ENCODE measurements around the gene CBR3. TPM values are rescaled to one million over a fixed set of nuclear protein-coding genes. Genes with fewer than 3 reads are reported as not detected.

CBR3 gene
- total and polyA plus RNA-seq, 2 of the 13 experiments (the other 11 are each of a cell fraction or from before 2014, with no cell fraction given) = not detected

- TF ChIP-seq FOXP1 (IDR thresholded peaks at IDR 0.05) (no peak), FOXP1 (CRISPR knock-in tag; IDR thresholded peaks at IDR 0.05) (peak; percentile 68), SOX13 (IDR thresholded peaks at IDR 0.05) (no peak), SOX13 (CRISPR knock-in tag; conservative IDR thresholded peaks at IDR 0.05 in 1 of 2, IDR thresholded peaks at IDR 0.05 in 1 of 2) (peak in 1 of 2 experiments; percentile 77; a peak in 2 of 4 replicates)
These were observed 53.3 kb downstream of the CBR3 start (continued) for GRCh38 chr21:36188081-36188681.

DNA sequence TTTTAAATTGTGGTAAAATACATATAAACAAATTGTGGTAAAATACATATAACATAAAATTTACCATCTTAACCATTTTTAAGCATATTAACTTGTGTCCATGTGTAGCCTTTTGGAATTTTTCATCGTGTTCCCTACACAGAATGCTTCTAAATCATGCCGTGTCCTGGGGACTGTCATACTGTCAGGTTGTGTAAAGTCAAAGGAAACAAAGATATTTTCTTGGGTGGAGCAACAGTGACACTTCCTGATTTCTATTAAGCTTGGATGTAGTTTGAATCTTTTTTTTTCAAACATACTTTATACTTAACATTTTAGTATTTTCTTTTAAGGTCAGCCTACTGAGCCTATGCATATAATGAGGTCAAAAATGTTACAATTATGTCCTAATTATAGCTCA, 54.1 kb downstream of the CBR3 start:
- intact Hi-C loops (cut with micrococcal nuclease; ENCODE audit: unreplicated experiment) = no loop called here
- POLR2A ChIA-PET = interaction anchor here (1.5 kb wide), 1 partner anchor 131 kb away, joined by 3 read pairs; the partner anchor contains the start of gene MORC3
- TF ChIP-seq, protein P1, sequence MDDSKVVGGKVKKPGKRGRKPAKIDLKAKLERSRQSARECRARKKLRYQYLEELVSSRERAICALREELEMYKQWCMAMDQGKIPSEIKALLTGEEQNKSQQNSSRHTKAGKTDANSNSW (CRISPR knock-in tag; IDR thresholded peaks at IDR 0.05; ENCODE audit: borderline replicate concordance) = no peak
- TF ChIP-seq GMEB1 (CRISPR knock-in tag; IDR thresholded peaks at IDR 0.05; ENCODE audit: borderline replicate concordance) (no peak), GPN1 (CRISPR knock-in tag; IDR thresholded peaks at IDR 0.05; ENCODE audit: borderline replicate concordance) (no peak), ZNF318 (CRISPR knock-in tag; IDR thresholded peaks at IDR 0.05) (no peak), SETDB1 (CRISPR knock-in tag; IDR thresholded peaks at IDR 0.05; ENCODE audit: borderline replicate concordance) (no peak), ZMYM2 (CRISPR knock-in tag; IDR thresholded peaks at IDR 0.05) (no peak), HNF4G (IDR thresholded peaks at IDR 0.05; ENCODE audit: borderline replicate concordance, low read depth, low read length) (no peak), HNF4G (CRISPR knock-in tag; IDR thresholded peaks at IDR 0.05; ENCODE audit: borderline replicate concordance, low read depth) (no peak), ZNF234 (CRISPR knock-in tag; conservative IDR thresholded peaks at IDR 0.05) (no peak), ZNF746 (CRISPR knock-in tag; IDR thresholded peaks at IDR 0.05) (no peak)

More for the DNA sequence above, 54.1 kb downstream of the CBR3 start:
- no TSS peak for BruUV-seq (replicated peaks)
- Histone ChIP-seq H3K4me1 (ENCODE audit: insufficient read depth, low read length) (peaks cover 16% of the 10 kb centered on the region), H4K20me1 (ENCODE audit: insufficient read depth, low read length) (no peaks in the 10 kb centered on the region), H3K9me3 (ENCODE audit: low read length) (no peaks in the 10 kb centered on the region), H3K27me3 (ENCODE audit: control insufficient read depth in 1 of 2, insufficient read depth in 2 of 2, low read length in 2 of 2) (no peaks in the 10 kb centered on the region), H3K4me2 (ENCODE audit: low read depth, low read length) (no peak overlapping the region), H3K4me3 (replicated peaks in 1 of 3; ENCODE audit: insufficient read depth in 1 of 3, low read depth in 2 of 3, low read length in 3 of 3) (no peak overlapping the region), H3K9ac (ENCODE audit: insufficient read depth, low read depth, low read length) (no peak overlapping the region), H3K36me3 (replicated peaks in 1 of 2; ENCODE audit: control insufficient read depth in 1 of 2, insufficient read depth in 2 of 2, low read length in 2 of 2) (no peaks in the 10 kb centered on the region; a peak in 1 of 5 replicates), H3K27ac (ENCODE audit: extremely low read length, insufficient read depth, low read length) (no peak overlapping the region), H3K79me2 (ENCODE audit: insufficient read depth, low read length) (no peaks in the 10 kb centered on the region), H2AFZ (ENCODE audit: low read length) (no peak overlapping the region)
- CTCF ChIA-PET (ENCODE audit: low intra/inter-chr PET ratio, low total read pairs) = interaction anchor here (1.4 kb wide), 1 partner anchor 36 kb away, joined by 6 read pairs; no protein-coding TSS in a partner anchor
- WGBS (ENCODE audit: low lambda C conversion rate) = 97% methylated on average over 2 of the region's 2 CpGs
- no peak for ATAC-seq
- in situ Hi-C loops (cut with HindIII; ENCODE audit: extremely low pct_ligation_motif_present, low pct_unique_long_range_greater_than_20kb) = no loop called here
- DNase-seq (ENCODE audit: low spot score) = no peak
- no peak for FAIRE-seq
